Stimulated activated CD8-positive, alpha-beta memory T cell treated with anti-CD3 and anti-CD28 coated beads, Interleukin-7, amount 100 ng/mL, for 4 hours (primary cell): ENCODE data around the gene CYP20A1.
A peak's percentile ranks its signal among the peaks of the same experiment; 100 is the strongest.
"Not testable (repeated sequence)": the region's sequence is repeated elsewhere in the genome, so short reads cannot be mapped to it uniquely, and the experiment has no call there.

Experiments
- DNase-seq, 2 donors: peaks; one replicate each; pipeline ENCODE4 v3.0.0-alpha.2; 2020; ENCODE audit warnings: low read depth in 2 of 2

The CYP20A1 gene

DNA sequence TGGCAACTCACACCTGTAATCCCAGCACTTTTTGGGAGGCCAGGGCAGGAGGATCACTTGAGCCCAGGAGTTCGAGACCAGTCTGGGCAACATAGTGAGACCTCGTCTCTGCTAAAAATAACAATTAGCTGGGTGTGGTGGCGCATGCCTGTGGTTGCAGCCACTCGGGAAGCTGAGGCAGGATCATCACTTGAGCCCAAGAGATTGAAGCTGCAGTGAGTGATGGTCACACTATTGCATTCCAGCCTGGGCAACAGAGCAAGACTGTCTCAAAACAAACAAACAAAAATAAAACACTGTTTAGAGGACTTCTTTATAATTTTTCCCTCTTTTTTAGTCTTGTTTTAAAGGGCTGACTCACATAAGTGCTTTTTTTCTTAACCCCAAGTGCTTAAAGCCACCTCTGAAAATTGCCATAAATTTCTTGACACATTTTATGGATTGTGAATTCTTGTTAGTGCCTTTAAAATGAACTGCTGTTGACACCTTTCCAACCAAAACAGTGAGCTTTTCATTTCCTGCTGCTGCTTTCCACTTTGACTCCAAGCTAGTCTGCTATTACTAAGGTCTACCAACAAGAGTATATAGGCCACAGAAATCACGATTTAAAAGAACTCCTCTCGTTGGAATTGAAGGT lies 41.7 kb downstream of the CYP20A1 start:
- DNase-seq = no peak

DNA sequence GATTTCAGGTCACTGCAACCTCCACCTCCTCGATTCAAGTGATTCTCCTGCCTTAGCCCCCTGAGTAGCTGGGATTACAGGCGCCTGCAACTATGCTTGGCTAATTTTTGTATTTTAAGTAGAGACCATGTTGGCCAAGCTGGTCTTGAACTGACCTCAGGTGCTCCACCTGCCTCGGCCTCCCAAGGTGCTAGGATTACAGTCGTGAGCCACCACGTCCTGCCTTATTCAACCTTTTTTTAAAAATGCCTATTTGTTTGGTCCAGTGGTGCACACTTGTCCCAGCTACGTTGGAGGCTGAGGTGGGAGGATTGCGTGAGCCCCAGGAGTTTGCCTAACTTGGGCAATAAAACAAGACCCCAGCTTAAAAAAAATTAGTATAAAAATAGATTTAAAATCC lies 43.3 kb downstream of the CYP20A1 start:
- no peak for DNase-seq

DNA sequence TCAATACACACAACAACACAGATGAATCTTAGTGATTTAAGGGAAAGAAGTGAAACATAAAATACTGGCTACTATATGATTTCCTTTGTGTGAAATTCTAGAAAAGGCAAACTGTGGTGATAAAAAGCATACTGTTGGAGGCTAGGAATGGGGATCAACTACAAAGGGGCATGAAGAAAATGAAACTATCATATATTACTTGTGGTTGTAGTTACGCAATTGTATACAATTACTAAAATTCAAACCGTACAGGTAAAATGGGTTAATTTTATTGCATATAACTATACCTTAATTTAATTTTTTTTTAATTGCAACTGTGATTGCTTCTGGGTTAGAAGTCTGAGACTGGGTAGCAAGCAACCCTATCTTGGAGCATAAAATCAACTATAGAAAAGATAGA lies 47.7 kb downstream of the CYP20A1 start:
- no peak for DNase-seq

DNA sequence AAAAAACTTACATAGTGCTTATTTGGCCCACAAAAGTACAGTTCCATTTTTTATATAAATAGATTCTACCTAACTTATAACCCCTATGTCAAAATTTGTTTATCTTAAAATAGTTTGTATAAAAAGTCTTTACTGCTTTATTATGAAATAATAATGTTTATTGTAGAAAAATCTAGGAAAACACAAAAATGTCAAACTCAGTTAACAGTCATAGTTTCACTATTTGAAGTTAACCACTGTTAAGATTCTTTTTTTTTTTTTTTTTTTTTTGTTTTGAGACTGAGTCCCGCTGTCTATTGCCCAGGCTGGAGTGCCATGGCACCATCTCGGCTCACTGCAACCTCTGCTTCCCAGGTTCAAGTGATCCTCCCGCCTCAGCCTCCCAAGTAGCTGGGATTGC lies 62.8 kb downstream of the CYP20A1 start:
- no peak for DNase-seq

DNA sequence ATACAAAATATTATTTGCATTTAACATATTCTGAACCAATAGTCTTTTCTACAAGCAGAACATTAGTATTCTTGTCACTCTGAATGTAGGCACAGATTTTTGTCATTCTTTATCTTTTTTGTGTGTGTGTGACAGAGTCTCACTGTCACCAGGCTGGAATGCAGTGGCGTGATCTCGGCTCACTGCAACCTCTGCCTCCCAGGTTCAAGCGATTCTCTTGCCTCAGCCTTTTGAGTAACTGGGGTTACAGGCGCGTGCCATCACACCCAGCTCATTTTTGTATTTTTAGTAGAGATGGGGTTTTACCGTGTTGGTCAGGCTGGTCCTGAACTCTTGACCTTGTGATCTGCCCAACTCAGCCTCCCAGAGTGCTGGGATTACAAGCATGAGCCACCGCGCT lies 63.8 kb downstream of the CYP20A1 start:
- DNase-seq = not testable (repeated sequence)

DNA sequence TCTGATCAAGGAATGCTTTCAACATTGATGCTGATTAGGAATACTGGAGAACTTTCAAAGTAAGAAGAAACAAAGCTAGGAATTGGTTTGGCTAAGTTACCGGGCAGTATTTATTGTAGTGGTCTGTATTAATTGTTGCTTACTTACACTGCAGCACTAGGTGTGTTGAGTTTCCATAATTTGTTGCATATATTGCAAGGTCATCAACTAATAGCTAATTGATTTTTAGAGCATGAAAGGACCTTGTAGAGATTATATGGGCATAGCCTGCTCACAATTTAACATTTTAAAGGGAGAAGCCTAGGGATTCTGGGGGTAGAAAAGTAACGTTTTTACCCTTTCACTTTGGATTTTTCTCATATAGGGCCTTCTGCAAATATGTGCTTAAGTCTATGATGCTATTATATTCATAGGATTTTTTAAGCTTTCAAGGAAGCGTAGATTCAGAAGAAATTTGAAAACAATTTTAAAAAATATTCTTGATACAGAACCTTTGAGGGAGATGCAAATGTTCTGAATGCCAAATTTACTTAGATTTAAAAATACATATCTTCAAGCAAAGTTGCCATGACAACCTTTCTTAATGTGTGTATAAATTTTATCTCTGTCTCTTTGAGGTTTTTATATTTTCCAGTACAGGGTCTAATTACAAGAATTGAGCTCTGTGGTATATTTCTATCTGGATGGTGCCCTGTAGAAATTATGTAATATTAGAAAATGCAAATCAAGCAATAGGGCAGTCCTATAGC lies 72.0 kb downstream of the CYP20A1 start:
- DNase-seq = no peak

DNA sequence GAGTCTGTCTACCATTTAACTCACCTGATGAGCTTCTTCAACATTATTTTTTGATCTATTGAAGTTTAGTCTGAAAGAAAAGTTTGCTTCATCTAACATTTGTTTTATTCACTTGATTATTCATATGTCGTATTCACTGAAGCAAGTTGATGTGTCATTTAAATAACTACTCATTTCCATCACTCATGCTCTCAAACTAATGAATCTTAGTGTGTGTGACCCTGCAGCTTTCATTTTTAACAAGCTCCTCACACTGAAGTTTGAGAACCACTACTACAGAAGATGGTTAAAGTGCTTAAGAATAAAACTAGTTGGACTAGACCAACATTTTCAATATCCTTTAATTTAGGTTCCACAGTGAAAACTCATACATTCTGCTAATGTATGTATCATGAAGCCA lies 87.5 kb downstream of the CYP20A1 start:
- DNase-seq = no peak

DNA sequence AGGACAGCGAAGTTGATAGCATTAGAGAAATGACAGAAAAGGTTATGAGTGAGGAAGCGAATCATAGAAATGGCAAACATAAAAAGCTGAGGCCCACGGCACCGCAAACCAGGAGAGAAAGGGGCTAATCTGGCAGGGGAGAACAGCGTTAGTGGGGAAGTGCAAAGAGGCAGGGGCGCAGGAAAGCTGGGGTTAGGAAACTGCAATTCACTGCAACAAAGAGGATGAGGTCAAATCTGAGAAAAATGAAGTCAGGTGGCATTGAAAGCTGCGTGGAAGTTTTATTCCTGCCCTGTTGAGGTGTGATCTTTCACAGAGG lies 88.7 kb downstream of the CYP20A1 start:
- DNase-seq = no peak

DNA sequence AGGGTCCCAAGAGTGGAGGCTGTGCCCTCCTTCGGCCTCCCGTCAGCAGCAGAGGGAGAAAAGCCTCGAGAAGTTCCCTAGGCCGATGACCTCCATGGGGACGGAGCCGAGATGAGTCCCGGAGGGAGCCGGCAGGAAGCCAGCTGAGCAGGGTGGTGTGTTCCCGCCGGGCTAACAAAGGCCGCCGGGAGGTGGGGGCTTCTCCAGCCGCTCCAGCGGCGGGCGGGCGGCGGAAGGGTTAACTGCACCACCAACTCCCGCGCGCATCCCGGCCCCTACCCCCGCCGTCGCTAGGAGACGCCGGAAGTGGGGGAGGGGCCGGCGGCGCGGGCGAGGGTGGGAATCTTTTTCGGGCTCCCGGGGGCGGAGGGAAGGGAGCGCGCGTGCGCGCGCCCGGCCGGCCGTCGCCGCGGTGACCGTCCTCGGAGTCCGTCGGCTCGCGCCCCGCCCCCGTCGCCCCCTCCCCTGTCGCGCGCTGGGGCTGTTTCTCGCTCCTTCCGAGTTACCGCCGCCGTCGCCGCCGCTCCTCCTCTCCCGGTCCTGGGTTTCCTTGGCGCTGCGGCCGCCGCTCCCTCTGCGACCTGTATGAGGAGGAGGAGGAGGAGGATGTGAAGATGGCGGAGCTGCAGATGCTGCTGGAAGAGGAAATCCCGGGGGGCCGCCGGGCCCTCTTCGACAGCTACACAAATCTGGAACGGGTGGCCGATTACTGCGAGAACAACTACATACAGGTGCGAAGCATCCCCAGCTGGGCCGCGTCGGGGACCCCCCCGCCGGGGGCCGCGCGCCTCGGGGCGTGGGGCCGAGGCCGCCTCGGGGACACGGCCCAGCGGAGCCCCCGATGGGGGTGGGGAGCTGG lies 89.3 kb downstream of the CYP20A1 start, which contains the start of gene ABI2:
ABI2 (plus strand) TSS at position 494 of the 859 bp plus-strand sequence; CDS start at position 615, 121 bp downstream.
- DNase-seq = peak; percentile 27 to 61

DNA sequence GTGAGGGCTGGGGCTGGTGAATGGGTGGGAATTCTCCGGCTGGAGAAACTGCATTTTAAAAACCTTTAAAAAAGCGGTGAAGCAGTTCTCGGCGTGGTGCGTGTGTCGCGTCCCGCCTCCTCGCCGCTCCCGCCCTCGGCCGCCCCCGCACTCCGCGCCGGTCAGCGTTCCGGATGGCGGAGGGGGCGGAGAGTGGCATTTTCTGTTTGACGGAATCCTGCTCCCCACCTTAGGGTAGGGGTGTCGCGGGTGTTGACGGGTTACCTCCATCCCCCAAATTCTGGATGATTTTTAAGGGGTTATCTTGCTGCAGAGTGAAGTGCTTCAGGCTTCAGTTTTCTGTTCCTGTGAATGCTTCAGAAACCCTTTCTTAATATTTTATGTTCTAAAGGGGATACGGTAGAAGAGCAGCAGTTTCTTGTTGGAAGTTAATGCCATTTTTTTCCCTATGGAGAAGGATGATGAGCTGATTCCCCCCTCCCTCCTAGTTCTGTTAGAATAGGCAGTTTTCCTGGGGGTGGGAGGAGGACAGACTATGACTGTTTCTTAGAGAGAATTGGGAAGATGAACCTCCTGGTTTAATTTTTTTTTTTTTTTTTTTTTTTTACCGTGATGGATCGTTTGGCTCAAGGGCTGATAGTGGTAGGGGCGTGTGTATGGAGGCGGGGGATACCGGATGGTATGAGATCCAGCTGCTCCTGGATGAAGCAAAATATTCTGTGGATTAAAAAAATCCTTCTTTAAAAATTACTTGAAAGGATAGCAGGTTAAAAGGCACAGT lies 90.1 kb downstream of the CYP20A1 start:
- DNase-seq = peak in 1 of 2 donors; percentile 32

DNA sequence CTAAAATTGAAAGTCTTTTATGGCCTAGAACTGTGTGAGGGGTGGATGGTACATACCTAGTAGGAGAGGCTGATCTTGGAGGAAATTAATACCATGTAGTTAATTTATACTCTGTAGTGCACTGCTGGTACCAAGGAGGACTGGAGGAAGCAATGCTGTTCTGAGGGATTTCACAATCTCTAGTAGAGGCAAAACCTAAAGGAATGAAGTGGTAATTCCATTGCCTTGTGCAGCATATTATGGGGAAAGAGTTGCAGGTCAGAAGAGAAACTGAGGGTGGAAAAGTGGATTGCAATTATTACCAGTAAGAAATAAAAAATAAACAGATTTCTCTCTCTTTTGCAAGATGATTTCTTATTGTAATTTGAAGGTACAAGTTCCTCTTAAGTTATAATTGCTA lies 91.6 kb downstream of the CYP20A1 start:
- no peak for DNase-seq

DNA sequence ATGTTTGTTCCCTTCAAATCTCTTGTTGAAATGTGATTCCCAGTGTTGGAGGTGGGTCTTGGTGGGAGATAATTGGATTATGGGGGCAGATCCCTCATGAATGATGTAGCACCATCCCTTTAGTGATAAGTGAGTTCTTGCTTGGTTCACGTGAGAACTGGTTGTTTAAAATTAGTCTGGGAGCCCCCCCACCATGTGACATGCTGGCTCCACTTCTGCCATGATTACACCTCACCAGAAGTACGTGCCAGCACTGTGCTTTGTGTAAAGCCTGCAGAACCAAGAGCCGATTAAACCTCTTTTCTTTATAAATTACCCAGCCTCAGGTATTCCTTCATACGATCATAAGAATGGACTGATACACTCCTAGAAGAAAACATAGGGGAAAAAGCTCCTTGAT lies 99.5 kb downstream of the CYP20A1 start:
- no peak for DNase-seq

DNA sequence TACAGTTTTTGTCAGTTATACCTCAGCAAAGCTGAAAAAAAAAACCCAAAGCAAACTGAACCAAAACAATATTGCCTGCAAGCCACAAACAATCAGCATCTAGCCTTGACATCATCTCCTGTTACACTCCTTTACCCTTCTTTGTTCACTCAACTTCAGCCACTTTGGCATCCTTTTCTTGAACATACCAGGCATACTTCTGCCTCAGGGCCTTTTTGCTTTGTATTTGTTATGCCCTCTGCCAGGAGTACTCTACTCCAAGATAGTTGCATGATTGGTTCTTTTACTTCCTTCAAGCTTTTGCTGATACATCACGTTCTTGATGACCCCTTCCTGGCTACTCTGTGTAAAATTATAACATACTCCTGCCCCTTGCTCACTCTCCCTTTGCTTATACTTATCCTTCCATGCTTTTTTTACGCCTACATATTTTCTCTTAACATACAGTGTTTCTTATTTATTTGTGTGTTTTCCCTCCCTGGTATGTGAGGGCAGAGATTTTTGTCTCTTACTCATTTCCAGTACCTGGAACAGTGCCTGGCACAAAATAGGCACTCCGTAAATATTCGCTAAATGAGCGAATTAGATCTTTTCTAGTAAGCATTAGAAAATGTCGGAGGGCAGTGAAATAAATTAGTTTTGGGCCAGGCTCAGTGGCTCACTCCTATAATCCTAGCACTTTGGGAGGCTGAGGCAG lies 102.1 kb downstream of the CYP20A1 start:
- no peak for DNase-seq

DNA sequence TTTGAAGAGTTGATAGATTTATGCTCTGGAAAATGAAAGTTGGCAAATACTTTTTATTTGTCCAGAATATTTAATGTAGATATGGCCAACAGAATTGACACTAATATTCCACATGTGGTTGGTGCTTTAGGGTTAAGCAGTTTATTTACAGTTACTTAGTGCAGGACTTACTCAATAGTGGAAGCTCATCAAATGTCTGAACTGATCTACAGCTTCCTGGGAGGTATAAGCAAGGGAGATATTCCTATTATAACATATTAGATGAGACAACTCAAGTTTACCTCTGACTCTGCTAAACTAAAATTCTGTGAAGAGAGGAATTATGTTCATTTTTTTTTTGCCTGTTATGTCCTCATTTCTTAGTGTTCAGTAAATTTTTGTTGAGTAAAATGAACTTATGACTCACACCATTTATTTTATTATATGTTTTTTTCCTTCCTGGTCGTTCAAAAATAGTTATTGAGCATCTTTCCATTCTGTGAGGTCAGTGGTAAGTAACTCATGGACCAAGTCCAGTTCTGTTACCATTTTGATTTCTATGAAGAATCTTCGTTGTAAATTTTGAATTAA lies 103.0 kb downstream of the CYP20A1 start:
- no peak for DNase-seq

DNA sequence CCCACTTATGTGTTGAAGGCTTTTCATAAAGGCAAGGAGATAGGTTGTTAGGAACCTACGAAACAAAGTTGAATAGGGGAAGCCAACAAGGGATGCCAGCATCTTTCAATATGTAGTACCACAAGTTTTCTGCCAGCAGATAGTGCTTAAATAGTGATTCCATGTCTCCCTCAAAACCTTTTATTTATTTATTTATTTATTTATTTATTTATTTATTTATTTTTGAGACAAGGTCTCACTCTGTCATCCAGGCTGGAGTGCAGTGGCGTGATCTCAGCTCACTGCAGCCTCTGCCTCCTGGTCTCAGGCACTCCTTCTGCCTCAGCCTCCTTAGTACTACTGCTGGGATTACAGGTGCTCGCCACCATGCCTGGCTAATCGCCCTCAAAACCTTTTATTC lies 103.6 kb downstream of the CYP20A1 start:
- not testable (repeated sequence) for DNase-seq

DNA sequence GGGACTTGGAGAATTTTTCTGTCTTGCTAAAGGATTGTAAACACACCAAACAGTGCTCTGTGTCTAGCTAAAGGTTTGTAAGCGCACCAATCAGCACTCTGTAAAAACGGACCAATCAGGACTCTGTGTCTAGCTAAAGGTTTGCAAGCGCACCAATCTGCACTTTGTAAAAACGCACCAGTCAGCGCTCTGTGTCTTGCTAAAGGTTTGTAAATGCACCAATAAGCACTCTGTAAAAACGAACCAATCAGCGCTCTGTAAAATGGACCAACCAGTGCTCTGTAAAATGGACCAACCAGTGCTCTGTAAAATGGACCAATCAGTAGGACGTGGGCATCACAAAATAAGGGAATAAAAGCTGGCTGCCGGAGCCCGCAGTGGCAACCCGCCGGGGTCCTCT lies 105.8 kb downstream of the CYP20A1 start:
- DNase-seq = no peak

DNA sequence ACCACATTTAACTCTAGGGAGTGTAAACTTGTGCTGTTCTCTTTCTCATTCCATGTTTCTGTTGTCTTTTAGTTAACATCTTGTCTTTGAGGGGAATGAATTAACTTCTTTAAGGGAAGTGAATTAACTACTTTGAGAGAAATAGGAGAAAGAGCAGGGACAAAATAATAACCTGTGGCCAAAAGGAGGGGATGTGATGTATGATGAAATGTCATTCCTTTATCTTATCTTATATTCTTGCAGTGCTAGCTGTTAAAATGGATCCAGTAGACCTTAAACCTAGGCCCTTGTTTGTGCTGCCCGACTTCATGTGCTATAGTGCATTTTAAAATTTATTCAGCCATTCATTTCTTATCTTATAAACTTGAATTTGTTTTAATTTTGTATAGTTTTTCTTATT lies 107.8 kb downstream of the CYP20A1 start:
- DNase-seq = no peak

DNA sequence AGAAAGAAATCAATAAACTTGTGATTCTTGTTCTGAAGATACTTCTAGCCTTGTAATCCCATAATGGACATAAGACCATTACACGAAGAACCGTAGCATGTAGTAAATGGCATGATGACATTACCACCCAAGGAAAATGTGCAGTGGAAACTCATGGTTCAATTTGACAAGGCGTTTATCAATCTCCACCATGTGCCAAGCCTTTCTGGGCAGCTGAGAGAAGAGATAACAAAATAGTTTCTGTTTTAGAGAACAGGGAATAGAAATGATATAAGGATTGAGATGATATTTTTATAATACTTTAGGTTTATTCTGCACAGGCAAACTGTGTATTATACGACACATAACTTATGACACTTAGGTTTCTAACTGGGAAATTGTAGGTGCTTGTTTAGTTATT lies 108.6 kb downstream of the CYP20A1 start:
- no peak for DNase-seq

DNA sequence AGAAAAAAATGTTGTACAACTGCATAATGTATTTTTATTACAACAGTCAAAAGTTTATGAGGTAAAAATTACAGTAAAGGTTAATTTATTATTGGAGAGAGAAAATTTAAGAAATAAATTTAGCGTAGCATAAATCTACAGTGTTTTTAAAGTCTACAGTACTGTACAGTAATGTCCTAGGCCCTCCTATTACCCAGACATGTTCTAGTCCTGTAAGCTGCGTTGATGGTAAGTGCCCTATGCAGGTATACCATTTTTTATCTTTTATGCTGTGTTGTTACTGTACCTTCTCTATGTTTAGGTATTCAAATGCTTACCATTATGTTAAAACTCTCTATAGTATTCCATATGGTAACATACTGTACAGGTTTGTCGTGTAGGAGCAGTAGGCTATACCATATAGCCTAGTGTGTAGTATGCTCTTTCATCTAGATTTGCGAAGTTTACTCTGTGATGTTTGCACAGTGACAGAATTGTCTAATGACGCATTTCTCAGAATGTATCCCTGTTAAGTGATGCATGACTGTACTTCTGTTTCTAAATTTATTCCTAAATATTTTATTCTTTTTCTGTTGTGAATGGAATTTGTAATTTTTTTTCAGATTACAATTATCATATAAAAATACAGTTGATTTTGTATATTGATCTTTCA lies 113.9 kb downstream of the CYP20A1 start:
- no peak for DNase-seq

DNA sequence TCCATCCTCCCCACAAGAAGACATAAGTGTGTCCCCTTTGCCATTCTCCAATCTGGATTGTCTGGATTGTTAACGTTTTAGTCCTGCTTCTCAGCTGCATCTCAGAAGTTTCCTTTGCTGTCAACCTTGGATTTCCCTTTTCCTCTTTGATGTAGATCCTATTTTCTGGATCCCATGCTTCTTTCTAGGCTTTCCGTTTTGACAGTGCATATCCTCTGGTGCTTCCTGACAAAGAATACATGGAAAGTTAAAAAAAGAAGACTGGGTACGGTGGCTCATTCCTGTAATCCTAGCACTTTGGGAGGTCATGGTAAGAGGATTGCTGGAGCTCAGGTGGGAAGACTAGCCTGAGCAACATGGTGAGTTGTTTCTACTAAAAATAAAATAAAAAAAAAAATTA lies 116.1 kb downstream of the CYP20A1 start:
- DNase-seq = no peak
